Lung (tissue), 16 donors: ENCODE measurements around the gene ATP13A5. TPM values are rescaled to one million over a fixed set of nuclear protein-coding genes. Genes with fewer than 3 reads are reported as not detected.

Experiments
- ATAC-seq: fragments of 200-7000 bp; cut with Tn5 transposase; one replicate; pipeline ENCODE4 v1.9.1; 2020; ENCODE audit warnings: moderate number of reproducible peaks; ENCODE audit not compliant: insufficient read depth, low FRiP score
- DNase-seq, 3 donors: peaks; one replicate each; pipeline ENCODE4 v3.0.0-alpha.2; 2013 to 2017
- H3K27ac ChIP-seq, 2 donors: one replicate each; pipeline ENCODE4 v1.5.1; 2013; ENCODE audit warnings: mild to moderate bottlenecking in 2 of 2, moderate library complexity in 2 of 2, control low read depth in 1 of 2, inconsistent platforms in 1 of 2, low read depth in 1 of 2, low read length in 1 of 2
- H3K27me3 ChIP-seq, 3 donors: one replicate each; pipeline ENCODE4 v1.5.1; 2013; ENCODE audit warnings: low read length in 2 of 3; ENCODE audit not compliant: control insufficient read depth in 3 of 3, insufficient read depth in 3 of 3
- H3K36me3 ChIP-seq, 4 donors: one replicate each; pipeline ENCODE4 v1.5.1; 2013; ENCODE audit warnings: low read length in 4 of 4, mild to moderate bottlenecking in 1 of 4, moderate library complexity in 1 of 4; ENCODE audit not compliant: control insufficient read depth in 4 of 4, insufficient read depth in 4 of 4
- H3K4me1 ChIP-seq, 5 donors: one replicate each; pipeline ENCODE4 v1.5.1; 2013; ENCODE audit warnings: low read length in 5 of 5, mild to moderate bottlenecking in 2 of 5, moderate library complexity in 1 of 5; ENCODE audit not compliant: control insufficient read depth in 5 of 5, insufficient read depth in 5 of 5
- H3K4me3 ChIP-seq: one replicate; pipeline ENCODE4 v1.5.1; 2013; ENCODE audit warnings: mild to moderate bottlenecking, control low read depth, moderate library complexity
- H3K9ac ChIP-seq, 2 donors: one replicate each; pipeline ENCODE4 v1.5.1; 2013; ENCODE audit warnings: low read length in 2 of 2, control low read depth in 1 of 2; ENCODE audit not compliant: insufficient read depth in 1 of 2
- H3K9me3 ChIP-seq, 4 donors: one replicate each; pipeline ENCODE4 v1.5.1; 2013; ENCODE audit warnings: low read length in 3 of 4, mild to moderate bottlenecking in 1 of 4, moderate library complexity in 1 of 4; ENCODE audit not compliant: control insufficient read depth in 4 of 4, insufficient read depth in 3 of 4
- WGBS, 2 donors: extraction: QIAGEN DNeasy Blood & Tissue Kit; methylation state at CpG; one replicate each; pipeline ENCODE4 v1.1.7; 2013; 5-methylcytosine and 5-hydroxymethylcytosine counted together
- long read RNA-seq, 5 donors: transcript quantifications; one replicate each; lab custom pipeline, GENCODE V29; 2026
- polyA plus RNA-seq, 2 donors: library from polyadenylated mRNA; stranded (reverse); fragments of 200-250 nt; gene quantifications; one replicate each; pipeline ENCODE4 v1.2.1, GENCODE V29; 2013
- total RNA-seq, 2 donors: library from RNA; depleted of rRNA in 1 of 2; stranded (reverse); fragments of >200 nt in 1 of 2; gene quantifications; one replicate each; pipeline ENCODE4 v1.2.1, GENCODE V29; 2014 to 2021
- TF ChIP-seq, protein P1 (sequence below): IDR thresholded peaks from 2 replicates; pipeline ENCODE4 v1.5.1; 2012; ENCODE audit warnings: mild to moderate bottlenecking; ENCODE audit errors: control extremely low read depth, extremely low read depth
- donor health status: control.
- donor health status: control.
- donor health status: Bipolar disorder and iron deficiency.
- donor health status: healthy.
- donor health status: DM: yes; HTN: yes; CAD: no.

ATP13A5 gene, protein sequence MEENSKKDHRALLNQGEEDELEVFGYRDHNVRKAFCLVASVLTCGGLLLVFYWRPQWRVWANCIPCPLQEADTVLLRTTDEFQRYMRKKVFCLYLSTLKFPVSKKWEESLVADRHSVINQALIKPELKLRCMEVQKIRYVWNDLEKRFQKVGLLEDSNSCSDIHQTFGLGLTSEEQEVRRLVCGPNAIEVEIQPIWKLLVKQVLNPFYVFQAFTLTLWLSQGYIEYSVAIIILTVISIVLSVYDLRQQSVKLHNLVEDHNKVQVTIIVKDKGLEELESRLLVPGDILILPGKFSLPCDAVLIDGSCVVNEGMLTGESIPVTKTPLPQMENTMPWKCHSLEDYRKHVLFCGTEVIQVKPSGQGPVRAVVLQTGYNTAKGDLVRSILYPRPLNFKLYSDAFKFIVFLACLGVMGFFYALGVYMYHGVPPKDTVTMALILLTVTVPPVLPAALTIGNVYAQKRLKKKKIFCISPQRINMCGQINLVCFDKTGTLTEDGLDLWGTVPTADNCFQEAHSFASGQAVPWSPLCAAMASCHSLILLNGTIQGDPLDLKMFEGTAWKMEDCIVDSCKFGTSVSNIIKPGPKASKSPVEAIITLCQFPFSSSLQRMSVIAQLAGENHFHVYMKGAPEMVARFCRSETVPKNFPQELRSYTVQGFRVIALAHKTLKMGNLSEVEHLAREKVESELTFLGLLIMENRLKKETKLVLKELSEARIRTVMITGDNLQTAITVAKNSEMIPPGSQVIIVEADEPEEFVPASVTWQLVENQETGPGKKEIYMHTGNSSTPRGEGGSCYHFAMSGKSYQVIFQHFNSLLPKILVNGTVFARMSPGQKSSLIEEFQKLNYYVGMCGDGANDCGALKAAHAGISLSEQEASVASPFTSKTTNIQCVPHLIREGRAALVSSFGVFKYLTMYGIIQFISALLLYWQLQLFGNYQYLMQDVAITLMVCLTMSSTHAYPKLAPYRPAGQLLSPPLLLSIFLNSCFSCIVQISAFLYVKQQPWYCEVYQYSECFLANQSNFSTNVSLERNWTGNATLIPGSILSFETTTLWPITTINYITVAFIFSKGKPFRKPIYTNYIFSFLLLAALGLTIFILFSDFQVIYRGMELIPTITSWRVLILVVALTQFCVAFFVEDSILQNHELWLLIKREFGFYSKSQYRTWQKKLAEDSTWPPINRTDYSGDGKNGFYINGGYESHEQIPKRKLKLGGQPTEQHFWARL
- total RNA-seq (1 to 10 TPM; 1.1 TPM), polyA plus RNA-seq (1 to 10 TPM in 1 of 2 donors, under 1 TPM in 1; 0.34 to 1.2 TPM)
- long read RNA-seq, donor 1: 0 reads
- long read RNA-seq, donor 2: 0 reads
- long read RNA-seq, donor 3: 0 reads
- long read RNA-seq, donor 4: 0 reads
- long read RNA-seq, donor 5: 0 reads

DNA sequence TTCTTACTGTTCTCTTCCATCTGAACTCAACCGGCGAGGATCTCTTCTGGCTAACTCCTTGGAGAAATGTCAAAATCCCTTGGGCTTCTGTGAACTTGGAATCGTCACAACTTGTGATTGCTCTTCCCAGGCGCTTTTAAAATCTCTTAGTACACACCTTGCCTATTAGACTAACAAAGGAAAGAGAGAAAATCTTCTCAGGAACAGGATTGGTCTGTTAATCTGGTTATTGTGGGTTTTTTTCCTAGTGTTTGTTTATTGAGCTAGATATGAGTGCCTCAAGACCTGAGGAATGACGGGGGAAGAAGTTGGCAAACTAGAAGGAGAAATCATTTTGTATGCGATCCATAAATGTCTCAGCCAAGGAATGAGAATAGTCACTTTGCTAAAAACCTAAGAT is at the start of gene ATP13A5:
Gene ATP13A5 (minus strand): TSS at position 48 of the 400 bp plus-strand sequence. CDS start 28 bp downstream, at position 20.
- no peak for DNase-seq
- no peak for ATAC-seq
- Histone ChIP-seq H3K4me1 (no peaks in the 10 kb centered on the region), H3K27me3 (no peaks in the 10 kb centered on the region), H3K36me3 (no peaks in the 10 kb centered on the region), H3K9ac (no peak within 1 kb of the TSS), H3K4me3 (no peak within 1 kb of the TSS), H3K27ac (no peak within 1 kb of the TSS), H3K9me3 (peaks cover 0 to 2% (median 0%) of the 10 kb centered on the region in 4 donors)
- TF ChIP-seq, protein P1, sequence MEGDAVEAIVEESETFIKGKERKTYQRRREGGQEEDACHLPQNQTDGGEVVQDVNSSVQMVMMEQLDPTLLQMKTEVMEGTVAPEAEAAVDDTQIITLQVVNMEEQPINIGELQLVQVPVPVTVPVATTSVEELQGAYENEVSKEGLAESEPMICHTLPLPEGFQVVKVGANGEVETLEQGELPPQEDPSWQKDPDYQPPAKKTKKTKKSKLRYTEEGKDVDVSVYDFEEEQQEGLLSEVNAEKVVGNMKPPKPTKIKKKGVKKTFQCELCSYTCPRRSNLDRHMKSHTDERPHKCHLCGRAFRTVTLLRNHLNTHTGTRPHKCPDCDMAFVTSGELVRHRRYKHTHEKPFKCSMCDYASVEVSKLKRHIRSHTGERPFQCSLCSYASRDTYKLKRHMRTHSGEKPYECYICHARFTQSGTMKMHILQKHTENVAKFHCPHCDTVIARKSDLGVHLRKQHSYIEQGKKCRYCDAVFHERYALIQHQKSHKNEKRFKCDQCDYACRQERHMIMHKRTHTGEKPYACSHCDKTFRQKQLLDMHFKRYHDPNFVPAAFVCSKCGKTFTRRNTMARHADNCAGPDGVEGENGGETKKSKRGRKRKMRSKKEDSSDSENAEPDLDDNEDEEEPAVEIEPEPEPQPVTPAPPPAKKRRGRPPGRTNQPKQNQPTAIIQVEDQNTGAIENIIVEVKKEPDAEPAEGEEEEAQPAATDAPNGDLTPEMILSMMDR: no peak
- 60 to 67% methylated on average over 6 of the region's 6 CpGs for WGBS, 2 donors

DNA sequence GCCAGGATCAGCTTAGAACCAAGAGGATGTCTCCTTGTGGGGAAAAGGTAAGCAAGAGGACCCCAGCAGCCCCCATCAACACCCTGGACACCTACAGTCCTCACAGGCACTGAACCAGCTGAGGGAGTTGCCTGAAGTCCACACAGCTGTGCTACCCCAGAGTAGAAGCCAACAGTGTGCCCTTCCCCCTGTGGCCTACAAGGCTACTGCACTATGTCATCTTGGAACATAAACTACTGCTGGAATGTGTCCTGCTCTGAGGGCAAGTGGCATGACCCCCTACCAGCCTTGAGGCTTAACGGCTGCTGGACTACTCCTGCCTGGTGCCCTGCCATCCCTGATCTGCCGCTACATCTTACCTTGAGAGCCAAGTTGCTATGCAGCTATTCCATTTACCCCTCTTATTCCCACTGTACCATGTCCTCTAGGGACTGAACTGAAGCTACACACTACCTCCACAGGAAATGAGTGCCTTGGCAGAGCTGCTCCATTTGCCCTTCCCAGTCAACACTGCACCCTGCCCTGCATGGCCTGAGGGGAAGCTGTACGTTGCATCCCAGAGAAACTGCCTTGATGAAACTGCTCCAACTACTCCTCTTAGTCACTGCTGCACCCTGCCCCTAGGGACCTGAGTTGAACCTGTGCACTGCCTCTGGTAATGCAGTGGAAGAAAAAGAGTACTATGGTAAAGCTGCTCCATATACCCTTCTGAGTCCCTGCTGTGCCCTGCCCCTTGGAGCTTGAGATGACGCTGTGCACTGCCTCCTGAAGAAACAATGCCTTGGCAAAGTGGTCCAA is 40.2 kb upstream of the ATP13A5 start:
- Histone ChIP-seq H3K4me1 (no peaks in the 10 kb centered on the region), H3K4me3 (no peak overlapping the region), H3K9me3 (peaks cover 0 to 19% (median 5%) of the 10 kb centered on the region in 4 donors), H3K27me3 (no peaks in the 10 kb centered on the region), H3K27ac (no peak overlapping the region), H3K9ac (no peak overlapping the region), H3K36me3 (peaks cover 0 to 5% (median 0%) of the 10 kb centered on the region in 4 donors)
- ATAC-seq (no peak), DNase-seq (no peak)
- TF ChIP-seq, protein P1: no peak
- WGBS, 2 donors: 84 to 92% methylated on average over 4 of the region's 4 CpGs

- Histone ChIP-seq H3K27ac (no peak overlapping the region), H3K27me3 (no peaks in the 10 kb centered on the region), H3K4me3 (no peak overlapping the region), H3K4me1 (no peaks in the 10 kb centered on the region), H3K9me3 (peaks cover 0 to 19% (median 5%) of the 10 kb centered on the region in 4 donors), H3K36me3 (peaks cover 0 to 5% (median 0%) of the 10 kb centered on the region in 4 donors), H3K9ac (no peak overlapping the region)
- TF ChIP-seq, protein P1: no peak
- WGBS, 2 donors: 94 to 96% methylated on average over 2 of the region's 2 CpGs
- ATAC-seq (no peak), DNase-seq (no peak)
Observed at GRCh38 chr3:193416629-193417028, 38.1 kb upstream of the ATP13A5 start.
